Natural killer cell (primary cell): ENCODE measurements around the gene KIN. TPM values are rescaled to one million over a fixed set of nuclear protein-coding genes. Genes with fewer than 3 reads are reported as not detected.

Experiments used
- ATAC-seq, 3 donors: fragments of 150-1000 bp in 2 of 3; fragments of 200-7000 bp in 1 of 3; cut with Tn5 transposase; 1 replicate in 1 of 3; 2 replicates in 2 of 3; pipeline ENCODE4 v1.10.0; 2021; ENCODE audit warnings: mild to moderate bottlenecking in 2 of 3, moderate library complexity in 2 of 3
- DNase-seq, 2 donors: peaks; one replicate each; pipeline versions ENCODE4 v3.0.0 to v3.0.0-alpha.2; 2013 to 2021; ENCODE audit warnings: mixed read lengths in 1 of 2
- H3K27ac ChIP-seq: one replicate; pipeline ENCODE4 v1.5.1; 2013; ENCODE audit warnings: mild to moderate bottlenecking, low read length
- H3K27me3 ChIP-seq: one replicate; pipeline ENCODE4 v1.6.1; 2013; ENCODE audit warnings: low read length; ENCODE audit not compliant: control insufficient read depth, insufficient read depth
- H3K36me3 ChIP-seq: one replicate; pipeline ENCODE4 v1.6.1; 2013; ENCODE audit warnings: low read length; ENCODE audit not compliant: control insufficient read depth, insufficient read depth
- H3K4me1 ChIP-seq: one replicate; pipeline ENCODE4 v1.6.1; 2013; ENCODE audit warnings: low read length; ENCODE audit not compliant: control insufficient read depth, insufficient read depth
- H3K4me3 ChIP-seq: one replicate; pipeline ENCODE4 v1.5.1; 2013; ENCODE audit warnings: low read length
- H3K9me3 ChIP-seq: one replicate; pipeline ENCODE4 v1.6.1; 2013; ENCODE audit warnings: low read length; ENCODE audit not compliant: control insufficient read depth, insufficient read depth
- H3K27ac Mint-ChIP-seq, 2 donors: one replicate each; pipeline ENCODE4 v1.8.0; 2022; ENCODE audit warnings: mild to moderate bottlenecking in 2 of 2, mixed read lengths in 2 of 2, moderate library complexity in 1 of 2
- H3K27me3 Mint-ChIP-seq, 2 donors: one replicate each; pipeline ENCODE4 v1.8.0; 2022; ENCODE audit warnings: low read depth in 2 of 2, mixed read lengths in 2 of 2
- H3K36me3 Mint-ChIP-seq: one replicate; pipeline ENCODE4 v1.8.0; 2022; ENCODE audit warnings: mixed read lengths
- H3K4me1 Mint-ChIP-seq, 2 donors: one replicate each; pipeline ENCODE4 v1.8.0; 2022; ENCODE audit warnings: mixed read lengths in 2 of 2
- H3K4me3 Mint-ChIP-seq: one replicate; pipeline ENCODE4 v1.8.0; 2022; ENCODE audit warnings: mild to moderate bottlenecking, moderate library complexity, mixed read lengths
- H3K9me3 Mint-ChIP-seq, 2 donors: one replicate each; pipeline ENCODE4 v1.8.0; 2022; ENCODE audit warnings: mixed read lengths in 2 of 2
- WGBS: methylation state at CpG from one replicate; pipeline ENCODE4 v1.1.7; 2013; ENCODE audit warnings: missing lambda C conversion rate; ENCODE audit not compliant: insufficient coverage; 5-methylcytosine and 5-hydroxymethylcytosine counted together
- intact Hi-C: fragments of 100-400 bp; cut with micrococcal nuclease; formaldehyde crosslinking; loops from one replicate; pipeline ENCODE4 v1.14.2; 2022
- total RNA-seq, 4 donors: library from RNA; stranded (reverse); fragments of 120-200 nt in 1 of 4; gene quantifications; one replicate each; pipeline versions ENCODE4 v1.2.3 to v1.2.4, GENCODE V29; 2013 to 2022
- TF ChIP-seq, protein P1 (sequence below): fragments of 200-600 bp; IDR thresholded peaks from one replicate; pipeline ENCODE4 v1.8.0; 2022; ENCODE audit warnings: antibody characterized with exemption

Gene KIN
- total RNA-seq, 3 donors from 2014 or later (not counting 1 experiment from before 2014, with no cell fraction given) = 12.3 to 16.6 (median 14.2) TPM

DNA sequence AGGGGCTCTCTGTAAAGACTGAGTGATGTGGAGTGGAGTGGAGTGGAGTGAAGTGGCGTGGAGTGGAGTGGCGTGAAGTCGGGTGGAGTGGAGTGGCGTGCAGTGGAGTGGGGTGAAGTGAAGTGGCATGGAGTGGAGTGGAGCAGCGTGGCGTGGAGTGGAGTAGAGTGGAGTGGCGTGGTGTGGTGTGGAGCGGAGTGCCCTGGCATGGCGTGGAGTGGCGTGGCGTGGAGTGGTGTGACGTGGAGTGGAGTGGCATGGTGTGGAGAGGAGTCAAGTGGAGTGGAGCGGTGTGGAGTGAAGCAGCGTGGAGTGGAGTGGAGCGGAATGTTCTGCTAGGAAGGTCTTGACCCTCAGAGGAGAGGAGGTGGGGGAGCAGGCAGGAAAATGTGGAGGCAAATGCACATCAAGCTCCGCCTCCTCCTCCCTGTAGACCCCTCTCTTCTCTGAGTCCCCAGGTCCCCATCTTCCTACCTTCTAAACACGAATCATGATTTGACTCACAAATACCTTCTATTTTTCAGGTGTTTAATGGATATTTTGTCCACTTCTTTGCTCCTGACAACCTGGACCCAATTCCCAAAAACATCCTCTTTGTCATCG is 64.8 kb downstream of the KIN start:
- H3K9me3 Mint-ChIP-seq = no peaks in the 10 kb centered on the region
- ATAC-seq (peak in 1 of 3 donors; percentile 35), DNase-seq (no peak)
- intact Hi-C loops = no loop called here
- H3K4me3 ChIP-seq = no peak overlapping the region
- peaks cover 8 to 12% of the 10 kb centered on the region in 2 donors for H3K27me3 Mint-ChIP-seq
- H3K27me3 ChIP-seq = peaks cover 3% of the 10 kb centered on the region
- no peak overlapping the region for H3K4me3 Mint-ChIP-seq
- H3K36me3 ChIP-seq = no peaks in the 10 kb centered on the region
- no peaks in the 10 kb centered on the region for H3K9me3 ChIP-seq
- H3K4me1 ChIP-seq = peaks cover under 1% of the 10 kb centered on the region
- no peak overlapping the region for H3K27ac Mint-ChIP-seq
- TF ChIP-seq, protein P1, sequence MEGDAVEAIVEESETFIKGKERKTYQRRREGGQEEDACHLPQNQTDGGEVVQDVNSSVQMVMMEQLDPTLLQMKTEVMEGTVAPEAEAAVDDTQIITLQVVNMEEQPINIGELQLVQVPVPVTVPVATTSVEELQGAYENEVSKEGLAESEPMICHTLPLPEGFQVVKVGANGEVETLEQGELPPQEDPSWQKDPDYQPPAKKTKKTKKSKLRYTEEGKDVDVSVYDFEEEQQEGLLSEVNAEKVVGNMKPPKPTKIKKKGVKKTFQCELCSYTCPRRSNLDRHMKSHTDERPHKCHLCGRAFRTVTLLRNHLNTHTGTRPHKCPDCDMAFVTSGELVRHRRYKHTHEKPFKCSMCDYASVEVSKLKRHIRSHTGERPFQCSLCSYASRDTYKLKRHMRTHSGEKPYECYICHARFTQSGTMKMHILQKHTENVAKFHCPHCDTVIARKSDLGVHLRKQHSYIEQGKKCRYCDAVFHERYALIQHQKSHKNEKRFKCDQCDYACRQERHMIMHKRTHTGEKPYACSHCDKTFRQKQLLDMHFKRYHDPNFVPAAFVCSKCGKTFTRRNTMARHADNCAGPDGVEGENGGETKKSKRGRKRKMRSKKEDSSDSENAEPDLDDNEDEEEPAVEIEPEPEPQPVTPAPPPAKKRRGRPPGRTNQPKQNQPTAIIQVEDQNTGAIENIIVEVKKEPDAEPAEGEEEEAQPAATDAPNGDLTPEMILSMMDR = no peak
- WGBS = 94% methylated on average over 16 of the region's 18 CpGs
- H3K4me1 Mint-ChIP-seq = peaks cover 4 to 7% of the 10 kb centered on the region in 2 donors
- H3K27ac ChIP-seq = no peak overlapping the region
- H3K36me3 Mint-ChIP-seq = no peaks in the 10 kb centered on the region

DNA sequence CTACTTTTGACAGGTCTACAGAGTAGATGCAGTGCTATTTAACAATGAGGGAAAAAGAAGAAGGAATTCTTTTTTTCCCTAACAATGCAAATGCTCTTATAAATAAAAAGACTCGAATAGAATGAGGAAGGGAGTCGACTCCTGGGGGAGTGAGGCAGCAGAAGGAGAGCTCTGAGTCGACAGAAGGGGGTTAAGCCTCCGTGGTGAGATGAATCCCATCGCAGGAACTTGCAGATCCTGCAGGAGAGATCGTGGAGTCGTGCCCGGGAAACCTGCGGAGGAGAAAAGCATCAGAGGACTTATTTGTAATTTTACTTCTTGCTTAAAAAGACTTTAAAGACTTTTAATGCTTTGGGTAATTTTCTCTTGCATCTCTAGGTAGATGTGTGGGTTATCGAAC is 67.3 kb downstream of the KIN start:
- Histone ChIP-seq H3K36me3 (no peaks in the 10 kb centered on the region), H3K4me1 (peaks cover 7% of the 10 kb centered on the region), H3K27ac (no peak overlapping the region), H3K4me3 (no peak overlapping the region), H3K9me3 (no peaks in the 10 kb centered on the region), H3K27me3 (peaks cover 3% of the 10 kb centered on the region)
- DNase-seq (no peak), ATAC-seq (no peak)
- TF ChIP-seq, protein P1 = no peak
- no peaks in the 10 kb centered on the region for H3K36me3 Mint-ChIP-seq
- peaks cover 14 to 18% of the 10 kb centered on the region in 2 donors for H3K27me3 Mint-ChIP-seq
- H3K27ac Mint-ChIP-seq = no peak overlapping the region
- 75% methylated on average over 10 of the region's 10 CpGs for WGBS
- intact Hi-C loops = no loop called here
- no peak overlapping the region for H3K4me3 Mint-ChIP-seq
- H3K4me1 Mint-ChIP-seq = peaks cover 11 to 14% of the 10 kb centered on the region in 2 donors
- H3K9me3 Mint-ChIP-seq = no peaks in the 10 kb centered on the region

DNA sequence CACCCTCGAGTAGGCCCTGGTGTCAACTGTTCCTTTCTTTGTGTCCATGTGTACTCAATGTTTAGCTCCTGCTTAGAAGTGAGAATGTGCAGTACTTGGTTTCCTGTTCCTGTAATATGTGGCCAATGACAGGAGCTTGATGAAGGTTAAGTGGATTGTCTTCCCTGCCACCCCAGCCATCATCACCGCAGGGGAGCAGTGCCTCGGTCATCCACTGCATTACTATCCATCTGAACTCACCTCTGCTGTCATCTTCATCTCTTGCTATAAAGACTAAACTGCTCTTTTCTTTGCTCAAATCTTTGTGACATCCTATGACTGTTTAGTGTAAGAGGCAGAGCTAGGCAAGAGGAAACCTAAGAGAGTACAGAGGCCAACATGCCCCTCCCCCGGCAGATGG is 69.1 kb downstream of the KIN start:
- no peaks in the 10 kb centered on the region for H3K9me3 ChIP-seq
- TF ChIP-seq, protein P1 = no peak
- no peak overlapping the region for H3K27ac ChIP-seq
- no peak overlapping the region for H3K27ac Mint-ChIP-seq
- H3K27me3 ChIP-seq = peaks cover 3% of the 10 kb centered on the region
- peaks cover 18% of the 10 kb centered on the region in 2 donors for H3K27me3 Mint-ChIP-seq
- peaks cover 7% of the 10 kb centered on the region for H3K4me1 ChIP-seq
- no peaks in the 10 kb centered on the region for H3K36me3 Mint-ChIP-seq
- DNase-seq = no peak
- intact Hi-C loops = no loop called here
- WGBS = 88% methylated on average over 3 of the region's 4 CpGs
- ATAC-seq = no peak
- H3K9me3 Mint-ChIP-seq = no peaks in the 10 kb centered on the region
- H3K4me3 Mint-ChIP-seq = no peak overlapping the region
- H3K36me3 ChIP-seq = no peaks in the 10 kb centered on the region
- peaks cover 11 to 14% of the 10 kb centered on the region in 2 donors for H3K4me1 Mint-ChIP-seq
- H3K4me3 ChIP-seq = no peak overlapping the region

DNA sequence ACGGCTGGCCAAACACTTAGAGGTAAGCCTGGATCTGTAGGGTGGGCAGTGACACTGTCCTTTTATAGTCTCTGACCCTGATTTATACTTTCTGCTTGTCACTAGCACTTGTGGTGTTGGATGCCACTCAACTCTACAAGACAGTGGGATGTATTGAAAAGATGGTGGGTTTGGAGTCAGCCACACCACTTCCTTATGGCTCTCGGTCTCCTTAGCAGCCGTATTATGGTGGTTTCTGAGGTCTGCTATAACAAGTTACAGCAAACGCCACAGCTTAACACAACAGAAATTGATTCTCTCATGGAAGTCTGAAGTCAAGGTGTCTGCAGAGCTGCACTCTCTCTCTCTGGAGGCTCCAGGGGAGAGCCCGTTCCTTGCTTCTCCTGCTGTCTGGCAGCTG is 70.0 kb downstream of the KIN start:
- intact Hi-C loops = no loop called here
- peaks cover 7% of the 10 kb centered on the region for H3K4me1 ChIP-seq
- DNase-seq (no peak), ATAC-seq (peak in 1 of 3 donors; percentile 52)
- H3K36me3 ChIP-seq = no peaks in the 10 kb centered on the region
- peaks cover 3% of the 10 kb centered on the region for H3K27me3 ChIP-seq
- H3K9me3 ChIP-seq = no peaks in the 10 kb centered on the region
- no peak overlapping the region for H3K27ac ChIP-seq
- Mint-ChIP-seq H3K9me3 (no peaks in the 10 kb centered on the region), H3K4me3 (no peak overlapping the region), H3K27ac (no peak overlapping the region), H3K27me3 (peaks cover 15 to 24% of the 10 kb centered on the region in 2 donors), H3K4me1 (peaks cover 11 to 14% of the 10 kb centered on the region in 2 donors), H3K36me3 (no peaks in the 10 kb centered on the region)
- H3K4me3 ChIP-seq = no peak overlapping the region
- 25% methylated on average over 5 of the region's 5 CpGs for WGBS
- TF ChIP-seq, protein P1 = no peak
